Caco-2 (cell line): ENCODE measurements around the gene FSD1. TPM values are rescaled to one million over a fixed set of nuclear protein-coding genes. Genes with fewer than 3 reads are reported as not detected.

Experiments
- BruUV-seq: library from RNA; stranded (reverse); fragments of 400-500 nt; replicated peaks from 2 replicates; lab custom pipeline; 2021; lab: Mats Ljungman, UMichigan
- CTCF ChIA-PET: fragments of 300-600 bp; sonication (Branson Sonifier 250); formaldehyde crosslinking; loops from one replicate; lab custom pipeline; 2022; ENCODE audit warnings: antibody characterized with exemption; lab: Charles Lee
- POLR2A ChIA-PET: fragments of 300-600 bp; sonication (Branson Sonifier 250); formaldehyde crosslinking; loops from one replicate; lab custom pipeline; 2022; ENCODE audit warnings: antibody characterized with exemption; lab: Charles Lee
- DNase-seq, 2 experiments: peaks; one replicate each; pipeline versions ENCODE4 v3.0.0 to v3.0.0-alpha.2; 2020 to 2022
- H3K27me3 ChIP-seq: replicated peaks from 2 replicates; pipeline ENCODE4 v1.6.0; 2011; ENCODE audit warnings: low read length; ENCODE audit not compliant: control insufficient read depth, insufficient read depth
- H3K36me3 ChIP-seq: 2 replicates; pipeline ENCODE4 v1.5.1; 2011; ENCODE audit warnings: low read length; ENCODE audit not compliant: control insufficient read depth, insufficient read depth
- H3K4me1 ChIP-seq: fragments of 250-450 bp; sonication (Bioruptor Pico); 2 replicates; pipeline ENCODE4 v1.5.1; 2020; ENCODE audit warnings: mild to moderate bottlenecking
- H3K4me3 ChIP-seq: 2 replicates; pipeline ENCODE4 v1.5.1; 2011; ENCODE audit warnings: low read depth, mild to moderate bottlenecking, control low read depth, low read length
- H3K9me3 ChIP-seq: fragments of 250-450 bp; sonication (Bioruptor Pico); 2 replicates; pipeline ENCODE4 v1.5.1; 2020; ENCODE audit warnings: mild to moderate bottlenecking, moderate library complexity
- H3K27ac Mint-ChIP-seq: one replicate; pipeline ENCODE4 v1.8.0; 2022; ENCODE audit warnings: mixed read lengths; ENCODE audit not compliant: unreplicated experiment
- H3K27me3 Mint-ChIP-seq: one replicate; pipeline ENCODE4 v1.8.0; 2022; ENCODE audit warnings: mixed read lengths; ENCODE audit not compliant: insufficient read depth, unreplicated experiment
- H3K36me3 Mint-ChIP-seq: one replicate; pipeline ENCODE4 v1.8.0; 2022; ENCODE audit warnings: mild to moderate bottlenecking, mixed read lengths; ENCODE audit not compliant: insufficient read depth, unreplicated experiment
- H3K4me1 Mint-ChIP-seq: one replicate; pipeline ENCODE4 v1.8.0; 2022; ENCODE audit warnings: low read depth, mixed read lengths; ENCODE audit not compliant: unreplicated experiment
- H3K4me3 Mint-ChIP-seq: one replicate; pipeline ENCODE4 v1.8.0; 2022; ENCODE audit warnings: mild to moderate bottlenecking, moderate library complexity, mixed read lengths; ENCODE audit not compliant: unreplicated experiment
- H3K9me3 Mint-ChIP-seq: one replicate; pipeline ENCODE4 v1.8.0; 2022; ENCODE audit warnings: mixed read lengths; ENCODE audit not compliant: unreplicated experiment
- intact Hi-C: fragments of 100-400 bp; cut with micrococcal nuclease; formaldehyde crosslinking; loops from one replicate; pipeline ENCODE4 v1.10.0; 2022; ENCODE audit not compliant: unreplicated experiment
- total RNA-seq: library from RNA; stranded (reverse); gene quantifications from 2 replicates; pipeline ENCODE4 v1.2.3, GENCODE V29; 2022
- TF ChIP-seq, protein P1 (sequence below), 2 experiments: fragments of 200-600 bp in 1 of 2; IDR thresholded peaks; 1 replicate in 1 of 2; 2 replicates in 1 of 2; pipeline versions ENCODE4 v1.5.1 to v1.8.0; 2011 to 2022; ENCODE audit warnings: antibody characterized with exemption in 1 of 2, control low read depth in 1 of 2, inconsistent platforms in 1 of 2, low read depth in 1 of 2, low read length in 1 of 2, mild to moderate bottlenecking in 1 of 2, moderate library complexity in 1 of 2; ENCODE audit not compliant: insufficient read depth in 1 of 2, severe bottlenecking in 1 of 2, unreplicated experiment in 1 of 2

FSD1 gene
- total RNA-seq, 1 experiment from 2014 or later = 9.0 TPM

- Histone ChIP-seq H3K9me3 (no peaks in the 10 kb centered on the region), H3K36me3 (peaks cover 4% of the 10 kb centered on the region), H3K27me3 (no peaks in the 10 kb centered on the region), H3K4me1 (0 out of 2 replicates have a peak, but pooled peaks cover under 1% of the 10 kb centered on the region), H3K4me3 (no peak overlapping the region)
- ChIA-PET CTCF (interaction anchor here (0.6 kb wide), 1 partner anchor 92 kb away, joined by 5 read pairs; no protein-coding TSS in a partner anchor), POLR2A (no interaction called here)
- no peaks in the 10 kb centered on the region for H3K9me3 Mint-ChIP-seq
- peak overlapping the region; percentile 66 for H3K27ac Mint-ChIP-seq
- intact Hi-C loops = no loop called here
- no peak for DNase-seq
- peaks cover 93% of the 10 kb centered on the region for H3K36me3 Mint-ChIP-seq
- TF ChIP-seq, protein P1, sequence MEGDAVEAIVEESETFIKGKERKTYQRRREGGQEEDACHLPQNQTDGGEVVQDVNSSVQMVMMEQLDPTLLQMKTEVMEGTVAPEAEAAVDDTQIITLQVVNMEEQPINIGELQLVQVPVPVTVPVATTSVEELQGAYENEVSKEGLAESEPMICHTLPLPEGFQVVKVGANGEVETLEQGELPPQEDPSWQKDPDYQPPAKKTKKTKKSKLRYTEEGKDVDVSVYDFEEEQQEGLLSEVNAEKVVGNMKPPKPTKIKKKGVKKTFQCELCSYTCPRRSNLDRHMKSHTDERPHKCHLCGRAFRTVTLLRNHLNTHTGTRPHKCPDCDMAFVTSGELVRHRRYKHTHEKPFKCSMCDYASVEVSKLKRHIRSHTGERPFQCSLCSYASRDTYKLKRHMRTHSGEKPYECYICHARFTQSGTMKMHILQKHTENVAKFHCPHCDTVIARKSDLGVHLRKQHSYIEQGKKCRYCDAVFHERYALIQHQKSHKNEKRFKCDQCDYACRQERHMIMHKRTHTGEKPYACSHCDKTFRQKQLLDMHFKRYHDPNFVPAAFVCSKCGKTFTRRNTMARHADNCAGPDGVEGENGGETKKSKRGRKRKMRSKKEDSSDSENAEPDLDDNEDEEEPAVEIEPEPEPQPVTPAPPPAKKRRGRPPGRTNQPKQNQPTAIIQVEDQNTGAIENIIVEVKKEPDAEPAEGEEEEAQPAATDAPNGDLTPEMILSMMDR (IDR thresholded peaks at IDR 0.05; ENCODE audit: insufficient read depth in 1 of 2, low read depth in 1 of 2, low read length in 1 of 2, severe bottlenecking in 1 of 2, unreplicated experiment in 1 of 2) = no peak
- no peaks in the 10 kb centered on the region for H3K4me1 Mint-ChIP-seq
- H3K4me3 Mint-ChIP-seq = no peak overlapping the region
- BruUV-seq = no TSS peak
- H3K27me3 Mint-ChIP-seq = no peaks in the 10 kb centered on the region
These were observed 61.6 kb downstream of the FSD1 start for GRCh38 chr19:4365791-4366665.

GRCh38 chr19:4366666-4367335 lies 62.4 kb downstream of the FSD1 start:
- no peaks in the 10 kb centered on the region for H3K4me1 ChIP-seq
- intact Hi-C loops = no loop called here
- Mint-ChIP-seq H3K36me3 (peaks cover 88% of the 10 kb centered on the region), H3K9me3 (no peaks in the 10 kb centered on the region), H3K4me1 (no peaks in the 10 kb centered on the region), H3K4me3 (no peak overlapping the region), H3K27me3 (no peaks in the 10 kb centered on the region), H3K27ac (peak overlapping the region; percentile 66)
- BruUV-seq = no TSS peak
- ChIA-PET POLR2A (no interaction called here), CTCF (no interaction called here)
- peaks cover 4% of the 10 kb centered on the region for H3K36me3 ChIP-seq
- no peaks in the 10 kb centered on the region for H3K27me3 ChIP-seq
- H3K9me3 ChIP-seq = no peaks in the 10 kb centered on the region
- no peak overlapping the region for H3K4me3 ChIP-seq
- DNase-seq = no peak
- TF ChIP-seq, protein P1 (IDR thresholded peaks at IDR 0.05; ENCODE audit: insufficient read depth in 1 of 2, low read depth in 1 of 2, low read length in 1 of 2, severe bottlenecking in 1 of 2, unreplicated experiment in 1 of 2) = no peak

GRCh38 chr19:4367336-4367723 lies 62.9 kb downstream of the FSD1 start:
- Histone ChIP-seq H3K4me1 (no peaks in the 10 kb centered on the region), H3K4me3 (no peak overlapping the region), H3K9me3 (no peaks in the 10 kb centered on the region), H3K27me3 (no peaks in the 10 kb centered on the region), H3K36me3 (peaks cover 2% of the 10 kb centered on the region)
- intact Hi-C loops = no loop called here
- Mint-ChIP-seq H3K27me3 (no peaks in the 10 kb centered on the region), H3K27ac (peak overlapping the region; percentile 66), H3K4me1 (no peaks in the 10 kb centered on the region), H3K9me3 (no peaks in the 10 kb centered on the region), H3K36me3 (peaks cover 83% of the 10 kb centered on the region), H3K4me3 (no peak overlapping the region)
- DNase-seq = no peak
- ChIA-PET POLR2A (no interaction called here), CTCF (no interaction called here)
- no TSS peak for BruUV-seq
- TF ChIP-seq, protein P1 (IDR thresholded peaks at IDR 0.05; ENCODE audit: insufficient read depth in 1 of 2, low read depth in 1 of 2, low read length in 1 of 2, severe bottlenecking in 1 of 2, unreplicated experiment in 1 of 2) = no peak
